ENCODE measurements around the gene UAP1L1. TPM values are rescaled to one million over a fixed set of nuclear protein-coding genes. Genes with fewer than 3 reads are reported as not detected.

UAP1L1 gene
- total RNA-seq, 1 donor from 2014 or later, result 40.2 TPM

DNA sequence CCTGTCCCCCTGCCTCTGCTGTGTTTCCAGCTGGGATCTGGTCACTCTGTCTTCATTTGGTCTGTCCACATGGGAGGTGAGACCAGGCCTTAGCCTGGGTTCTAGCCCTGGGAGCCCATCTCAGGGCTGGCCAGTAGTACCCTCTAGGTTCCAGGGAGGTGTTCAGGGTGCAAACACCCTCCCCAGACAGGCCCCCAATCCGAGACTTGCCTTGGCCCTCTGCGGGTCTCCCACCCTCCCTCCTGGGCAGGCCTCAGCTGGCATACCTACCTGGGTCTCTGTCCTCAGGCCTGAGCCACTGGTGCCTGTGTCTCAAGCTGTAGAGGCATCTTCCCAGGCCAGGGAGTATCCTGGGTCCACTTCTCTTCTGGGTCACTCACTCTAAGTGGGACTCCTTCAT is 6.0 kb upstream of the UAP1L1 start:
- DNase-seq (ENCODE audit: low read depth), result no peak

DNA sequence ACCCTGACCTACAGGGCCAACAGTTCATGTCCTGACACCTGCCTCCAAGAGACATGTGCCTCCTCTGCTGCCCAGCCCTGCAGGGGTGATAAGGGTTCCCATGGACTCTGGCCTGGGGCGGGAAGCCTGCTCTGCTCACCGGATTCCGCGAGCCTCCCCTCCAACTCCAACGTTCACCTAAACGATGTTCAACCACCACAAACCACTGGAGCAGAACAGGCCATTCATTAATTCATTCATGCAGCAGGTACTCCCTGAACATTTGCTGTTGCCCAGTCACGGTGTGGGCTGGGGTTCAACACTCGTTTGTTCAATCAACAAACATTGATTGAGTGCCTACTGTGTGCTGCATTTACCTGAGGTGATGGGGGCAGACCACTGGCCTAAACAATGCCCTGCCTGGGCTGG is 3.3 kb upstream of the UAP1L1 start:
- DNase-seq (ENCODE audit: low read depth), result no peak

DNA sequence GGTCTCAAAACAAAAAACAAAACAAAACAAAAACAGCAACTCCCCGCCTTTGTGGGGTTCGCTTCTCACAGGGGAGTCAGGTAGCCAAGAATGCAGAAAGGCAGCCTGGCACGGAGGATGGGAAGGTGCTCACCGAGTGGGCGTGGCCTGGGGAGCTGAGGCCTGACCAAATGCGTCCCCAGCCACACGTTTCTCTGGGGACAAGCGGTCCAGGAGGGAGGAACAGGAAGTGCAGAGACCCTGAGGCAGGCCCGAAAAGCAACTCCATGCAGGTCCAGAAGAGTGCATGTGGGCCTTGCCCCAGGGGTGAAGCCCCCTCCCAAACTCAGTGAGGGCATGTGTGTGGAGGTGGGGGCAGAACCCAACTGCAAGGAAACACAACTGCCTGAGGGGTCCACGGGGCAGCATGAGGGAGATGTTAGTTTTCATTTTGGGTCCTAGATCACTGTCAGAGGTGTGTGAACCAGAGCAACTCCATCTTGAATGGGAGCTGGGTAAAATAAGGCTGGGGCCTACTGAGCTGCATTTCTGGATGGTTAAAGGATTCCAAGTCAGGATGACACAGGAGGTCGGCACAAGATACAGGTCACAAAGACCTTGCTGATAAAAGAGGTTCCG is 2.6 kb upstream of the UAP1L1 start:
- DNase-seq (ENCODE audit: low read depth), result no peak

DNA sequence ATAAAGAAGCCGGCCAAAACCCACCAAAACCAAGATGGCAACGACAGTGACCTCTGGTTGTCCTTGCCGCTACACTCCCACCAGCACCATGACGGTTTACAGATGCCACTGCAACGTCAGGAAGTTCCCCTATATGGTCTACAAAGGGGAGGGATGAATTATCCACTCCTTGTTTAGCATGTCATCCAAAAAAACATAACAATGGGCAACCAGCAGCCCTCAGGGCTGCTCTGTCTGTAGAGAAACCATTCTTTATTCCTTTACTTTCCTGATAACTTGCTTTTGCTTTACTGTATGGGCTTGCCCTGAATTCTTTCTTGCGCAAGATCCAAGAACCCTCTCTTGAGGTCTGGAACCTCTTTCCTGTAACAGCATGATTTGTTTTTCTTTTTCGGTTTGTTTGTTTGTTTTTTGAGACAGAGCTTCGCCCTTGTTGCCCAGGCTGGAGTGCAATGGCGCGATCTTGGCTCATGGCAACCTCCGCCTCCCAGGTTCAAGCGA is 2.0 kb upstream of the UAP1L1 start:
- no peak for DNase-seq (ENCODE audit: low read depth)

DNA sequence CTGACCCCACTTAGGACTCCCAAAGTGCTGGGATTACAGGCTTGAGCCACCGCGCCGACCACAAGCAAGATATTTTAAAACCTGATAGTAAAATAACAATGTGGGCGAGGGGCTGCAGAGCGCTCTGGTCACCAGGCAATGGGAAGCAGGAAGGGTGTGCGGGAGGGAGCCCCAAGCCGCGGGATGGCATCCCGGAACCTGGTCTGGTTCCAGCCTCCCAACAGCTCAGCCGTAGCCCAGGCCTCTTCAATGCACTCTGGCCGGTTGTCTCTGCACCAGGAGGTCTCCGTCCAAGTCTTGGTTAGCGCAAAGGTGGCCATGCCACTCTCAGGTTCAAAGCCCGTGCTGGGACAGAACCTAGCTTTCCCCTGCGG is 694 bp upstream of the UAP1L1 start:
- no peak for DNase-seq (ENCODE audit: low read depth)

DNA sequence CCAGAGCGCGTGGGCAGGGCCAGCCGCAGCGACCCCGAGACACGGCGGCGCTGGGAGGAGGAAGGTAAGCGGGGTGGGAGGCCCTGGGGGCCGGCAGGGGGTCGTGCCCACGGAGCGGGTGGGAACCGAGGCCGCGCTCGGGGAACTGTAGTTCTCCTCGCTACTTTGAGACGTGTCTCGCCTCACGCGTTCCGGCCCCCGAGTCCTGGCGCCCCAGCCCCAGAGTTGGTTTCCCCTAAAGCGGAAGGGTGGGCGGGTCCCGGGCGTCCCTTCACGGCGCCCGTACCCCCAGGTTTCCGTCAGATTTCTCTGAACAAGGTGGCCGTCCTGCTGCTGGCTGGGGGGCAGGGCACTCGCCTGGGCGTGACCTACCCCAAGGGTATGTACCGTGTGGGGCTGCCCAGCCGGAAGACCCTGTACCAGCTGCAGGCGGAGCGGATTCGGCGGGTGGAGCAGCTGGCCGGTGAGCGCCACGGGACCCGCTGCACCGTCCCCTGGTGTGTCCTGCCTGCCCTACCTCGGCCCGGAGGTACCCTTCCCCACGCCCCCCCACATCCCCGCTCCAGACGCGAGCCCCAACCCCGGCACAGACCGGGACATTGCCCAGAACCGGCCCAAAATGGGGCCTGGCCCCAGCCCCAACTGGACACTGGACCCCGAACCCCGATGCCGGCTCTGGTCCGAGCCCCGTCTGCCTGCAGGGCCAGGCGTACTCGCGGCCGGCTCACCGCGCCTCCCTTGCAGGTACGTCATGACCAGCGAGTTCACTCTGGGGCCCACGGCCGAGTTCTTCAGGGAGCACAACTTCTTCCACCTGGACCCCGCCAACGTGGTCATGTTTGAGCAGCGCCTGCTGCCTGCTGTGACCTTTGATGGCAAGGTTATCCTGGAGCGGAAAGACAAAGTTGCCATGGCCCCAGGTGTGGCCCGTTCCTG is 709 bp downstream of the UAP1L1 start:
- peak; percentile 19 for DNase-seq (ENCODE audit: low read depth)

DNA sequence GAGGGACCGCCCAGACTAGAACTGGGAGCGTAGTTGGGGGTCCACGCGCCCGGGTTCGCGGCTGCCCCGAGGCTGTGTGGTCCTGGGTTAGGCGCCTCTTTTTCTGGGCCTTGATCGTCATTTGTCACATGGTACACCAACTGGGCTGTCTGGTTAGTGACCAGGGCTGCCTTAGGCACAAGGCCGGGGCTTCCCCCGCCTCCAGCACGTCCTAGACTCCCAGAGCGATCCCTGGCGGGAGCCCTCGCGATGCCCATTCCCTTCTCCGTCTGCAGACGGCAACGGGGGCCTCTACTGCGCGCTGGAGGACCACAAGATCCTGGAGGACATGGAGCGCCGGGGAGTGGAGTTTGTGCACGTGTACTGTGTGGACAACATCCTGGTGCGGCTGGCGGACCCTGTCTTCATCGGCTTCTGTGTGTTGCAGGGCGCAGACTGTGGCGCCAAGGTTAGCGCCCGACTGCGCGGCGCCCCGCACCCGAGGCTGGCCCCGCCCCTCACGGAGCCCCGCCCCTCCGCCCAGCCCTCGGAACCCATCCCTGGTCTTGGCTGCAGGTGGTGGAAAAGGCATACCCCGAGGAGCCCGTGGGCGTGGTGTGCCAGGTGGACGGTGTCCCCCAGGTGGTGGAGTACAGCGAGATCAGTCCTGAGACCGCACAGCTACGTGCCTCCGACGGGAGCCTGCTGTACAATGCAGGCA is 1.5 kb downstream of the UAP1L1 start:
- no peak for DNase-seq (ENCODE audit: low read depth)

DNA sequence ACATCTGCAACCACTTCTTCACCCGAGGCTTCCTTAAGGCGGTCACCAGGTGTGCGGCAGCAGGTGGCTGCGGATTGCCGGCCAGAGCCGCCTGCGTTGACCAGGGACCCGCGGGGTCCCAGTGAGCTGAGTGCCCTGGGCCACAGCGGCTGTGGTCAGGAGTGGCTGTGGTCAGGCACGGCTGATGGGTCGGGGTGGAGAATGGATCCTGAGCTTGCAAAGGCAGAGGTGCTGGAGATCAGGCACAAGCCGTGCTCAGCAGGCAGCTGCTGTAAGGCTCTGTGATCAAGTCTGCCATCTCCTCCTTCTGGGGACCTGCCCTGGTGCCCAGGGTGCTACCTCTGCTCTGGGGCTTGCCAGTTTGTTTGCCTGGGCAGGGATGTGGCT is 2.1 kb downstream of the UAP1L1 start:
- DNase-seq (ENCODE audit: low read depth), result no peak

DNA sequence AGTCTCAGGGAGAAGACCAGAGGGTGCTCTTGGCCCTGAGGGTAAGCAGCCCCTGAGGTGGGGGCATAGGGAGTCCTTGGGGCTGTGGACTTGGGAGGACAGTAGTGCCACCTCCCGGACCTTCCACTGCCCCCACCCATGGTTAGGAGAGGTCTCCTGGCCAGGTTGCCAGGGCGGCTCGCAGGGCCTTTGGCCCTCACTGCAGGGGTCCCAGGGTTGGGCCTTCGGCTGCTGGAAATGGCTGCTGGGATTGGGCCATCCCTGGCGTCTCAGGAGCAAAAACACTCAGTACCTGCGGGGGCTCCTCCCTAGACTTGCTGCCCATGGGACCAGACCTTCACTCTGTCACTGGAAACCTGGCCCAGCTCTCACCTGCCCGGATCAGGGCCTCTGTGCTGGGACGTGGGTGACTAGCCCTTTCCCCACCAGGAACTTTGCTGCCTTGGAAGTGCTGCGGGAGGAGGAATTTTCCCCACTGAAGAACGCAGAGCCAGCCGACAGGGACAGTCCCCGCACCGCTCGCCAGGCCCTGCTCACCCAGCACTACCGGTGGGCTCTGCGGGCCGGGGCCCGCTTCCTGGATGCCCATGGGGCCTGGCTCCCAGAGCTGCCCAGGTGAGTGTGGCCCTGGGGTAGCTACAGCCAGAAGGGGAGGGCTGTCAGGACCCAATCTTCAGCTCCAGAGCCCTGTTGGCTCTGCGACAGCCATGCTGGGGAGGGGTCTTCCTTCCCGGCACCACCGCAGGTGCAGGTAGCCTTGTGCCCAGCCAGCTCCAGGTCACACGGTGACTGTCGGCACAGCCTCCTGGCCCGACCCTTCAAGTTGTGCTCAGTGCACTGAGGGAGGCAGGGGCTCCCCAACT is 3.2 kb downstream of the UAP1L1 start:
- DNase-seq (ENCODE audit: low read depth), result no peak

DNA sequence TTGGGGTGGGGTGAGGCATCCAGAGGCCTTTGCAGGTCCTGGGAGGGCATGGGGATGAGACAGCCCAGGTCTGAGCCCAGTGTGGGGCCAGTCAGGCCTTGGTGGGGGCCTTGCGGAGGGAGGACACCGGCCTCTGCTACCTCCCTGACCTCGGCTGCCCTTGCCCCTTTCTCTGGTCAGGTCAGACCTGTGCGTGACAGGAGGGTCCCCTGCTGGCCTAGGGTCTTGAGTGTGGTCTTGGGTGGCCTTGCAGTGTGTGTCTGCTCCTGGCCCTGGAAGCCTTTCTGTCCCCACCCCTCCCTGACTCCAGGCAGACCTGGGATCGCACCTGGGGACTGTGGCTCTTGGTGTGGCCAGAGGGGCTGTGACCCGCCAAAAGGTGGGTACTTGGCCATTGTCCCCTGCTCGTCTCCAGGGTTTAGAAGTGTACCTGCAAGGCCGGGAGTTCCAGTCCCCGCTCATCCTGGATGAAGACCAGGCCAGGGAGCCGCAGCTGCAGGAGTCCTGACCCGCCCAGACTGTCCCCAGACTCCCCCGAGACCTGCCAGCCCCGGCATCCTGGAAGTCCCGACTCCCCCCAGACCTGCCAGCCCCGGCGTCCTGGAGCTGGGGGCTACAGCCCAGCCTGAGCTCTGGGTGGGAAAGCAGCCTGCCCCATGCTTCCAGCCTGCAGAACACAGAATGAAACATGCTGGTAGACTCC is 5.1 kb downstream of the UAP1L1 start:
- no peak for DNase-seq (ENCODE audit: low read depth)

DNA sequence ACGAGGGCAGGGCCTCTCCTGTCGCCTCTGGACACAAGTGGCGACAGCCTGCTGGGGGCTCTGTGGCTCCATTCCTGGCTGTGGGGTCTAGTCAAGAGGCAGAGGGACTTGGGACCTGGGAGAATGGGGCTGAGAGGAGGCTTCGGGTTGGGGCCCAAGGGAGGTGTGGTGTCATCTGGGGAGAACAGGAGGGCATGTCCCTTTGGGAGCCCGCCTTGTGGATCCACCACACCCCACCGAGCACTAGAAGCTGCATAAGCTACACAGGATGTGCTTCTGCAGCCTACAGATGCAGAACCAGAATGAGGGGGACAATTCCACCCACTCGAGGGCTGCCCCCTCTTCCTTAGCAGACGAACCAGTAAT is 5.6 kb downstream of the UAP1L1 start:
- DNase-seq (ENCODE audit: low read depth), result peak; percentile 20

DNA sequence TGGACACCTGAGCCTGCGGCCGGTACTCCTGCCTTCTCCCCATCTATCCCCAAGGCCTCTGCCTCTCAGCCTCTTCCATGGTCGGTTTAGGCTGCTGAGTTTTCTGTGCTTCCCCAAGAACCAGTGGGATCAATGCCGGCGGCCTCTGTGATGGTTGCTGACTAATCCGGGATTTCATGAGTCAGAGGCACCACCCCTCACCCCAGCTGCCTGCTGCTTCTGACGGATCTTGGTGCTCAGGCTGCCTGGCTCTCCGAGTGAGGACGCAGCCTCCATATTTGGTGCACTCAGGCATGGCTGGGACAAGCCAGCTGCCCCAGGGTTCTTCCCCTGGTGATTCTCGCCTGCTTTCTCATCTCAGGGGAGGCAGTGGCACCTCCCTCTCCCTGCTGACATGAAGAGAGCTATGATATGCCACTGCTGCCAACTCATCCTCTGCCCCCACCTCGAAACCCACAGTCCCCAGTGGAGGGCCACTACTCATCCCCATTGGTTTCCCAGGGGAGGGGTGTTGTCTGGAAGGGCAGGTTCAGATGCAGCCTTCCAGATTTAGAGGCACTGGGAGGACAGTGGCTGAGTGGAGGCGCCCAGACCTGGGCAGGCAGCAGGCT is 6.2 kb downstream of the UAP1L1 start:
- DNase-seq (ENCODE audit: low read depth), result peak; percentile 99

DNA sequence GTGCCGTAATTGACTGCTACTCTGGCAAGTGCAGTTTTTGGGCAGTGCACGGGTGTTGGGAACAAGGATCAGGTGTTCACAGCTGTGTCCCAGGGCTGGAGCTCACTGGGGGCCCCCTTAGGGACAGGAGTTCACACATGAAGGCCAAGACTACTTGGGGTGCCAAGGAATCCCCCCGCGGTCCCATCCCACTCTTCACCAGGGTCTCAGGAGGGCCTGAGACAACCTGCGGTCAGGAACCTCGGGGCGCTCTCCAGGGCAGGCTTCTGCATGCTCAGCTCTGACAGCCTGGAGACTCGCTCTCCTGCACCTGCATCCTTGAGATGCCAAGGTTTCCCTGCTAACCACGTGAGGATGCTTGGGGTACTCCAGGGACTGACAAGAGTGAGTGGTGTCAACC is 7.2 kb downstream of the UAP1L1 start:
- peak; percentile 17 for DNase-seq (ENCODE audit: low read depth)

DNA sequence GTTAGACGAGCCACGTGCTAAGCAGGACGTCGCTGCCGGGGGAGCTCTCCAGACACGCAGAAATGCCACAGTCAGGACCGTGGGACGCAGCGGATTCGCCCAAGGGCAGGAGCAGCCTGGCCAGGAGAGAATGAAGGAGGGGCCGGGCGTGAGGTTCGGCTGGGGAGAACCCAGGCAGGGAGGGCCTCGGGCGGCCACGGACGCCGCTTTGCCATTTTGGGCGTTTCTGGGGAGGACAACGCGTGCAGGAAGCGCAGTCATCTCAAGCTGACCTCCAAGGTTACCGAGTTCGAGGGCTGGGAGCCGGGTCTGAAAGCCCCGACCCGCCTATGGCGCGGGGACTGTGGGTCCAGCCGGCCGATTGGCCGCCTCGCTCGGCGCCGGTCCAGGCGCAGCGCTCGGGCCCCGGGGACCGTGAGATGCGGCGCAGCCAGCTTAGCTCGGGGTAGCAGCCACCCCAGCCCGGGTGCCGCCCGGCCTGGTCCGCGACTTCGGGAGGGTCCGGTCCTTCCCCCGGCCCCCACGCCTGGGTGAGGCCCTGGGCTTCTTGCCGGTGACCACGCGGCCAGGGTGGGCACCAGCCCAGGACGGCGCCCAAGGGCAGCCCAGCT is 8.7 kb downstream of the UAP1L1 start:
- peak; percentile 63 for DNase-seq (ENCODE audit: low read depth)

DNA sequence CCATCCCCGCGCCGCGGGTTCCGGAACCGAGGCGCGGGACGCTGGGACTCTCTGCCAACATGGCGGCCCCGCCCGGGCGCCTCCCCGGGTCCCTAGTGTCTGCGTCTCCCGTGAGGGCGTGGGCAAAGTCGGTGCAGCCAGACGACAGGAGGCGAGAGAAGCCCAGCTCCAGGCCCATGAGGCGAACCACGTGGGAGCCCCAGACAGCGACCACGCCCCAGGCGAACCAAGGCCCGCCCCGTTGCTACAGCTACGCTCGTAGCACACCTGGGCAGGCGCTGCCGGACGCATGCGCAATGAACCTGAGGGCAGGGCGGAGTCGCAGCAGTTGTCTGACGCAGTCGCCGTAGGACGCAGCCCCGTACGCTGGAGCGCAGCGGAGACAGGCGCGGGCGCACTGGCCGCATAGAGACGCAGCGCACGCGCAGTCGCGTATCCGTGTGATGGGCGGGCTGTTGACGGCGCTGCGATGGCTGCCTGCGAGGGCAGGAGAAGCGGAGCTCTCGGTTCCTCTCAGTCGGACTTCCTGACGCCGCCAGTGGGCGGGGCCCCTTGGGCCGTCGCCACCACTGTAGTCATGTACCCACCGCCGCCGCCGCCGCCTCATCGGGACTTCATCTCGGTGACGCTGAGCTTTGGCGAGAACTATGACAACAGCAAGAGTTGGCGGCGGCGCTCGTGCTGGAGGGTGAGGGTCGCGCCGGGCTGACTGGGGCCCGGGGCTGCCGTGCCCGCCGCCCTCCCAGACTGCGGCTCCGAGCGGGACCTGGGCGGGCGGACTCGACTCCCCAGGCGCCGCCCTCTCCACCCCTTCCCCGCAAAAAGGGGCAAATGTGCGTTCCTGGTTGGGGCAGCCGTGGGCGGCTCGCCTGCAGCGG is 9.5 kb downstream of the UAP1L1 start, which contains the start of gene MAN1B1:
TSS of gene MAN1B1 (plus strand) at position 455 of the 878 bp plus-strand sequence. CDS start at position 470, 15 bp downstream.
- peak; percentile 98 for DNase-seq (ENCODE audit: low read depth)

DNA sequence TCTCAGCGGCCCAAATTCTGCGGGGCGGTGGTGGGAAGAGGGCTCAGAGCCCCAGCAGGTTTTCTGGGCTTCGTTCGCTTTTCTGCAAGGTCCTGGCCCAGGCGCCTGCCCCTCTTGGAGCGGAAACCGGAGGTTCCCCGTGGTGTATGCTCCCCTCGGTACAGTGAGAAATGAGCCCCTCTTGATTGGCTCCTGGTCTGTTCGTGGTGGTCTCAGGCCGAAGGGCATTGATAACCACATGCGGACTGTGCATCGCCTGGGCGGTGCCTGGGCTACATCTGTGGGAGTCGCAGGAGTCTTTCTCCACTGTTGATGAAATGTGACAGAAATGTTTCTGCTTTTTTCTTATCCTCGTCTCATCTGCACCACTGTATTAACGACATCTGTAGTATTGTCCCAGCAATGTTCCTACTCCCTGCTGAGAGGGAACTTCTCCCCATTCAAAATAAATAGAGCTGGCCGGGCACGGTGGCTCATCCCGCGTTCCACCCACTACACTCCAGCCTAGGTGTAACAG is 10.2 kb downstream of the UAP1L1 start:
- no peak for DNase-seq (ENCODE audit: low read depth)

DNA sequence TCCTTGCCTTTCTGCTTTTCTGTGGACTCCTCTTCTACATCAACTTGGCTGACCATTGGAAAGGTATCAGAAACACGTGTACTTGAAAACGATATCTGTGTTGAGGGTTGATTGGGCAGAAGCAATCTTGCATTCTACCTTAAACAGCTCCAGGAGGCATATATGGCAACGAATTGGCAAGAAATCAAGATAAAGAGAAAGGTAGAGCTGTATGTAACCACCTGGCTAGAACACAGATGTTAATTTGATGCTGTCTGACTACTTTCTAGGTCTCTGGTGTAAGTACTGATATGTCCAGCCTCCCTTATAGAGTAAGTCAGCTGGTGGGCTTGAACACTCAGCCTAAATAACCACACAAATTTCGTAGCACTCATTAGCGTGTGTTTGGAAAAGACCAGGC is 10.8 kb downstream of the UAP1L1 start:
- no peak for DNase-seq (ENCODE audit: low read depth)
